SKM-1 treated with dmso at 0.1 percent for 144 hours (cell line): Measurements from ENCODE around the gene FBXL20.

Source experiments
- DNase-seq: peaks from one replicate; lab custom pipeline; 2025; ENCODE audit not compliant: unreplicated experiment; lab: John Stamatoyannopoulos, UW

The FBXL20 gene

DNA sequence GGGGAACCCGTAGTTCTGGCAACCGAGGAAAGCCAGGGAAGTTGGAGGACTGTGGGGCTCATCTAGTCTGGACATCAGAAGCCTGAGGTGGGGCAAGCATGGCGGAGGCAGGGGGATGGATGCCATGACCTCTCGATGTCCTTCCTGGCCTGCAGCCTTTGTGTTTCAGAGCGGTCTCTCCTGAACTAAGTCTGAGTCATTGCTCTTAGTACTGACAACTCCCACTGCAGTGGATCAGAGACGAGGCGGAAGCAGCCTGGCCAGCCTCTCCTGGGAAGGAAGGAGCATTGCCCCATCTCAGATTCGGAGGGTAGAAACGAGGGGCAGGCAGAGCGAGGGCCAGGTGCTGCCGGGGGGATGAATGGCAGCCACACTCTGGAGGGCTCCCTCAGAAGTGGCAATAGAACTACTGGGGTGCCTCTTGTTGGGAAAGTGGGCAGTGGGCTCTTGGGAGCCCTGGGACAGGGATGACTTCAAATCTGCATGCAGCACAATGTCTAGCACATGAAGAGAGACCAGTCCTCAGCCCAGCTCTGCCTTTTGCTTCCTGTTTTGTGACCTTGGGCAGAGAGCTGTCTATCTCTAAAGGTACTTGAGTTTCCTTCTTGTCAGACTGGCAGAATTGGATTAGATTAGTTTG is 172.0 kb downstream of the FBXL20 start:
- peak; percentile 19 for DNase-seq

DNA sequence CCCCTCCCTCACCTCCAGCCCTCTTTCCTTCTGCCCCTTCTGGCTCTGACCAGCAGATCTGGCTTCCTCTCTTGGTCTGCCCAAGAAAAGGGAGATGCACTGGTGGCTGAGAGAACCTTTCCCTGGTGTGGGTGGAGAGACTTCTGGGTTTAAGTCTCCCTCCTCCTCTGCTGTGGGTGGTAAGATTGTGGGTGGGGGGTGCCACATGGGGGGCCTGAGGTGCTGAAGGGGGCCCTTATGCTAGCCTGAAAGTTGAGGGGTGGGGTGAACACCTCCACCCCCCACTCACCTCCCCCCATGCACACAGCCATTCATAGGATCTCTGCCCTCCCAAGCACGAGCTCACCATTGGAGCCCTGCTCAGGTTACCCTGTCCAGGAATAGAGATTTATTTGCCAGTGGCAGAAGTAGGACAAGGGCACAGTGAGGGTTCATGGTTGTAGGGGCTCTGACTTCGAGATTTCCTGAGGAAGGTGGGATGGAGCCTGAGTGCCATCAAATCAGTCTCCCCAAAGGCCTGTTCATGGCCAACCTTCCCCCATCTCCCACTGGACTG is 174.0 kb downstream of the FBXL20 start:
- DNase-seq = no peak

DNA sequence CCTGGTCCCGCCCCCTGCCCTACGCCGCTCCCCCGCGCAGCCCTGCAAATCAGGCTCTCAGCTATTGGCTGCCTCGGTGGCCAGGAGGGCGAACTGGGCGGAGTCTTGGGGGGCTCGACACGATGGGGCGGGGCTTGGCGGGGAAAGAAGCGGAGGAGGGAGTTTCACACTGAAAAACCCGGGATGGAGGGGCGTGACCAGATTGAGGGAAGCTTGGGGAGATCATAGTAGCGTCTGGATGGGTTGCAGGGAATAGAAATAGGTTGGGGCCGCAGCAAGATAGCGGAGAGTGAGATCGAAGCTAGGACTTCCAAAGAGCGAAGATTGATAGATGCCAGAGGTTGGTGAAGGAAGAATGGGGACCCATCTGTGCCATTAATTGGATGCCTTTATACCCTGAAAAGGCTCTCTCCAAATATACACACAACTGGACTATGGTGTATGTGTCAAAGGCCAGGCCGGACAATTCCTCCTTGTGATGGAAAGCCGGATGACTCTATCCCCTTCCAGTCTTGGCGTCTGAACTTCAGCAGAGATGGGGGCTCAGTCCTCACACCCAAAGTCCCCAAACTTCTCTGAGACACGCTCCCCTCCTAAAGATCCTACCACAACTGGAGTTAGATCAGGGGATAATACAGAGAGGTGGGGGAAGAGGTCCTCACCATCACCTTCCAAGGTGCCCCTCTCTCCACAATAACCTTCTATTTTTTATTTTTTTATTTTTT is 175.3 kb downstream of the FBXL20 start:
- no peak for DNase-seq

DNA sequence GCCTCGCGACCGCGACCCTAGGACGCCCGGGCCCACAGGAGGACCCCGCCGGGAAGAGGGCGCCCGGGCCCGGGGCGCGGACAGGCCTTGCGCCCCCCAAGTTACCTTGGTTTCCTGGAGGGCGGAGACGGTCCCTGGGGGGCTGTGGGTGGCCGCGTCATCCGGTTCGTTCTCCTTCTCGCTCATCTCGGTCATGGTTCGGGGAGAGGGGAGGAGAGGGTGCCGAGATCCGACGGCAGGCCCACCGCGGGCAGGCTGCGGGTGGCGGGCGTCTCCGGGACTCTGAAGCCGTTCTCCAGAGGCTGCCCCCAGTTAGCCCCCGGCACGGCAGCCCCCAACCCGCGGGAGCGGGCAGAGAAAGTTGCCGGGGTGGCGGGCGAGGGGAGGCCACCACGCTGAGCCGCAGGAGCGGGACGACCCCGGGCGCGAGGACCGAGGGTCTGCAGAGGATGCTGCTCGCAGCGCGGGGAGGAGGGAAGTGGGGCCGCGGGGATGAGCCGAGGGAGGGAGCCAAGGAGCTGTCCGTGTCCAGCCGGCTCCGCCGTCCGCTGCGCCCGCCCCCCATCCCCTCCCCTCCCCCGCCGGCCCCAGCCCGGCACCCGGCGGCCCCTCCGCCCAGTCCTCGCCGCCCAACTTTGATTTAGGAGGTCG is 176.0 kb downstream of the FBXL20 start, which contains the start of gene STAC2:
Gene STAC2, minus strand, starts transcription at position 638 of the 651 bp plus-strand sequence. Its CDS starts 443 bp downstream, at position 195.
- no peak for DNase-seq

DNA sequence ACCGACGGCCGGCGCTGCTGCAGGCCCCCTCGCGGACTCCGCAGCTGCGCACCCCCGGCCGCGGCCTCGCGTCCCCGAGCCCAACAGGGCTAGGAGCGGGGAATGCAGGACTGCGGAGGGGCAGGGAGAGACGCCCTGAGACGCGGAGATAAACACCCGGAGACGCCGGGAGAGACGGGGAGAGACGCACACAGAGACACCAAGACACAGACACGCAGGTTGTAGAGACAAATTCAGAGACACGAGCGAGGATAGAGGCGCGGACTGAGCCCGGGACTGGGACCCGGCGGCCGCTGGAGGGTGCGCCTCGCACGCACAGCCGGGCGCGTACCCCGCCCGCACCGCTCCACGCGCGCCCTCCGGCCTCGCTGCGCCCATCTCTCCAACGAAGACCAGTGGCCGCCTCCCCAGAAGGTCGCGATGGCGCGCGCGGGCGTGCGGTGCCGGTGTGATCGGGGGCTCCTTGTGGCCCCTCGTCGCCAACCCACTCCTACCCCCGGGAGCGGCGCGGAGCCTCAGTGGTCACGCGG is 176.6 kb downstream of the FBXL20 start:
- DNase-seq = no peak

DNA sequence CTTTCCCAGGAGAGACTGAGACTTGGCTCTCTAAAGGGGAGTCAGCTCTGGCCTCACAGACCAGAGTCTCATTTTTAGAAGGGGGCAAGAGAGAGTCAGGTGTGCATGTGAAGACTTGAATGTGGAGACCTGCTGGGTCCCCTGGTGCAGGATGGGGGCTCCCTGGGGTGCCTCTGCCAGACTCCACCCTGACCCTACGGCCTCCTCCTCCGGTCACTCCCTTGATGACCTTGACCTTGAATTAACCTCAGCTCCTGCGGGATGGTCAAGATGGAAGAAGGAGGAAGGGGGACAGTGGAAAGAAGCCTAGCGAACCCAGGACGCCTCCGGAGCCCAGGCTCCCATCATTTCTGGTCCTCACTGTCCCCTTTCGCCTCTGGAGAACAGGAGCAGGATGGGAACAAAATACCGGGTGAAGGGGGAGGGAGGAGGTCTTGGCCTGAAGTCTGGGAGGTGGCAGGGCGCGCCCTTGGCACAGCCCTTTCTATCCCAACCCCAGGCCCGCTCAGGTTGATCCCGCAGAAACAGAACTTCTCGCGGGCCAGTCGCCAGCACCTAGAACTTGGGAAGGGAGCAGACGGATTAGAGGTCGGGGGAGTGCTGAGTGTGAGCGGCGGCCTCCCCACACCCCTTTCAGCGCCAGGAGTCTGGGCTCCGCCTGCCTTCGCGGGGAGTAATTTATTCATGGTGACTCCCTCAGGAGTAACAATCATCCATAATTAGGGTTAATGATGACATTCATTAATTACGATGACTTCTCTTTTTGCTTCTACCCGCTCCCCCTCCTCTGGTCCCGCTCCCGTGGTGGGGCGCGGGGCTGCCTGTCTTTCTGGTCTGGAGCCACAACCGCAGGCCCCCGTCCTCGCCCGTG is 177.3 kb downstream of the FBXL20 start:
- no peak for DNase-seq

DNA sequence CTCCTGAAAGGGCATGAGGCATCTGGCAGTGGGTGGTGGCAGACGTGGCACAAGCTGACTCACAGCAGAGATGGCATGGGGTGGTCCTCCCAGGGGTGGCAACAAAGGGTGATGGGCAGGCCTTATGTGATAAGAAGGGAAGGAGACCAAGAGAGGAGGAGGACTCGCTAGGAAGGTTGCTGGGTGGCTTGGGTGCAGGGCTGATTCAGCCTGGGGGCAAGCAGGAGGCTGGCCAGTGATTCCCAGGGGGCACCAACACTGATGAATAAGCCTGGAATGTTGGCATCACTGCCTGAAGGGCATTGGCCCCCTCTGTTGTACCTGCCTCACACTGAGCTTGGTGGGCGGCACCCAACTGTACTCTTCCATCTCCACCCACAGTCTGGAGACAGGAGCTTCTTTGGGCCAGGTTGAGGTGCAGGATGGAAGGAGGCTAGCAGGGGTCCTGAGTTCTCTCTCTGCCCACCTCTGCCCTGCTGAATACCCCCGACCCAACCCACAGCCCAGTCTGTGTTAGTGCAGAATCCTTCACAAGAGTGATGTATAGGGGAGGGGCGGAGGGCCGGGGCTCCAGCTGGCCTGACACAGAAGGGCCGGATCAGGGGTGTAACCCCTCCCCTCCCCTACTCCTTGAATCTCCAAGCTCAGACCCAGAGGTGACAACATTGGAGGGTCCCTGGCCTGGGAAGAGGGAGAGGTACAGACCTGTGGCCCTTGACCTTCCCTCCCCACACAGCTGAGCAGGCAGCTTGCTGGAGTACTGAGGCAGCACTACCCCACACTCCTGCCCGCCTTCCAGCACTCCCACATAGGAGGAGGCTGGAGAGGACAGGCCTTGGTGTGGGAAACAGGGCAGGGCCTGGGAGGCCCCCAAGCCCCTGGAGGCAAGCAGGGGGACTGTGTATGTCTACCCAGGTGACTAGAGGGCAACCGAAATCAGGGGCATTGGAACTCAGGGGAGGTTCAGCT is 178.3 kb downstream of the FBXL20 start:
- DNase-seq = no peak

DNA sequence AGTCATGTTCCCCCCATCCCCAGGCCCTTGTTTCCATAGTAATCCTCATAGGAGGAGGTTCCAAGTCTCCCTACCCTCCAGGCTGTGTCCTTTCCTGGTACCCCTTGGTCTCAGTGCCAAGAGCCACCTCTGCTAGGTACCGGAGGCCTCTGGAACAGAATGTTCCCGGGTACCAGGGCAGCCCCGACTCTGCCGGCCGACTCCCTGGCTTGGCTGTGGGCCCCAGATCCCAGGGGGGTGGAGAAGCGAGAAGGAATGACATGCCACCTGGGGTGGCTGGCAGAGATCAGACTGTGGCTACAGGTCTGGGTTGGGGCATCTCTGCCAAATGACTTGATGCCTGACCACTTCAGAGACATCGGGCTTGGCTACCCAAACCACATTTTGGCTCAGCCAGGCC is 179.3 kb downstream of the FBXL20 start:
- no peak for DNase-seq

DNA sequence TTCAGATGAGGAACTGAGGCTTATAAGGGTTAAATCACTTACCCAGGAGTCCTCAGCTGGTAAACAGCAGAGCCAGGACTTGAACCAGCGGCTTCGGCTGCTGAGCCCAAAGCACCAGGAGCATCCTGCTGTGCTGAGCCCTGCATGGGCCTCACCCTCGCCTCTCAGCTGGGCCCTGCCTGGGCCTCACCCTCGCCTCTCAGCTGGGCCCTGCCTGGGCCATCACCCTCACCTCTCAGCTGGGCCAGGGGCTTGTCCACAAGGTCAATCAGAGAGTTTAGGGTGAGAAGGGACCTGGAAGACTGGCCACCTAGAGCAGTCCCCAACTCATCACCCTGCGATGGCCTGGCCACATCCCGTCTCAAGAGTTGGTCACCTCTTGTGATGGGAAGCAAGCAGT is 179.9 kb downstream of the FBXL20 start:
- DNase-seq = no peak

DNA sequence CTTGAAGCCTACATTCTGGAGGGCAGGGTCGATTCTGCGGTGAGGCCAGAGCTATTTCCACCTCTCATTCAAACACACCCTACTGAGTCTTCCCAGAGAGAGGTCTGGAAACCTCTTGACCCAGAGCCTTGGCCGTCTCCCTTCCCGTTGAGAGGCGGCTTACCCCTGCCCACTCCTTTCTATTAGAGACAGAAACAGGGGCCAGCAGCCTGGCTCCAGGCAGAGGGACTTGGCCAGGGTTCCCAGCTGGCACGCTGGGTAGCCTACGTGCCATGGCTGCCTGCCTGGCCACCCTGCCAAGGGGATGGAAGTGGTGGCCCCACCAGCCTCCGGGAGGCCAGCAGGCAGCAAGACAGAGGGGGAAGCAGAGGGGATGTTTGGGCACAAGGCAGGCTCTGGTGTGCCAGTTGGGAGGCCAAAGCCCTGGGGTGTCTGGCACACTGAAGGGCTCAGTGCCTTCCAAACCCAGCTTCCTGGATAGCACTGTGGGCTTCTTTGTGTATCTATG is 181.7 kb downstream of the FBXL20 start:
- no peak for DNase-seq

DNA sequence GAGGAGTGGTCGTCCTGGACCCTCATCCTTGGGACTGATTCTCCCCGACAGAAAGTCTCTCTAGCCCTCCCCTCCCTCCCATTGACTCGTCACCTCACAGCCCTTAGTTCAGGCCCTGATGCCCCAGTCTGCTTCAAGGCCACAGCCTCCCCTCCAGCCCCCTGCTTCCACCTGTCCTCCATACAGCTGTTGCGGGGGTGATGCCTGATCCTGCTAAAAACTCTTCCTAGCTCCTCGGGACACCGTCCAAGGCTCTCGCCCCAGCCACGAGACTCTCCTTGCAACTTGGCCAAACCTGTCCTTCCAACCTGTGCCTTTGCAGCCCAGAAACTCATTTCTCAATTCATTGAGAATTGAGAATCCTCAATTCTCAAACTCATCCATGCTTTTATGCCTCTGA is 182.5 kb downstream of the FBXL20 start:
- DNase-seq = no peak

DNA sequence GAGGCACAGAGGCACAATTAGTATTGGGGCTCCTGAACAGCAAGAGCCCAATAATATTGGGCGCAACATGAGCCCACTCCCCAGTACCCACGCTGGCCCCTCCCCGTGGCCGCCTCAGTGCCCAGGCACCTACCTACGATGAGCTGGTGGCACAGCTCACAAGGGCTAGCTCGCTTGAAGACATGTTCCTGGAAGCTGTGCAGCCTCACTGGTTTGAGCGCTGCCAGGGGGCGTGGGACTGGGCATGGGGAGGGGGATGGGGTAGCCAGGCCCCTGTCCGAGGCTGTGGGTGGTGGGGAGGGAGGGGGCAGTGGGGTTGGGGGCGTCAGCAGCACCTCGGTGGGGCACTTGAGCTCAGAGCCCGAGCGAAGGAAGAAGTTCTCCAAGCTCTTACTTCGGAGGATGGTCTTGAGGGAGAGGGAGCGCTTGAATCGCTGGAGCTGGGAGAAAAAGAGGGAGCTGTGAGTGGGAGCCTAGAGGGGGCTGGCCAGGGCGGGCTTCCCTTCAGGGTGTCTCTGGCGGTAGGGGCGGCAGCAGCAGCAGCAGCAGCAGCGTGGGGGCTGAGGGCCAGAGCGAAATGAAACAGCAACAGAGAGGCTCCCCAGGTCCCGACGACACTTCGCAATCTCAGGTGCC is 183.6 kb downstream of the FBXL20 start:
- no peak for DNase-seq

DNA sequence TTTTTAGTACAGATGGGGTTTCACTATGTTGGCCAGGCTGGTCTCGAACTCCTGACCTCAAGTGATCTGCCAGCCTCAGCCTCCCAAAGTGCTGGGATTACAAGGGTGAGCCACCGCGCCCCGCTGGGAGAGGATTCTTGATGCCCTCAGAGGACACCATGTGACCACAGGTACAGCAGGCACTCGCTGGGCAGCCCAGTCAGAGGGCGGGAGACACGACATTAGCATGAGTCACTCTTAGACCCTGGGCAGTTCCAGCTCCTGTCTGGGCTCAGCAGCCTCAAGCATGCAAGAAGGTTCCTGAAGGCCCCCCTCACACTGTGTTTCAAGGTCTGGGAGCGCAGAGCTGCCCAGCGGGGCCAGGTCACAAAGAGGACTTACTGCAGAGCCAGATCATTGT is 187.6 kb downstream of the FBXL20 start:
- no peak for DNase-seq

DNA sequence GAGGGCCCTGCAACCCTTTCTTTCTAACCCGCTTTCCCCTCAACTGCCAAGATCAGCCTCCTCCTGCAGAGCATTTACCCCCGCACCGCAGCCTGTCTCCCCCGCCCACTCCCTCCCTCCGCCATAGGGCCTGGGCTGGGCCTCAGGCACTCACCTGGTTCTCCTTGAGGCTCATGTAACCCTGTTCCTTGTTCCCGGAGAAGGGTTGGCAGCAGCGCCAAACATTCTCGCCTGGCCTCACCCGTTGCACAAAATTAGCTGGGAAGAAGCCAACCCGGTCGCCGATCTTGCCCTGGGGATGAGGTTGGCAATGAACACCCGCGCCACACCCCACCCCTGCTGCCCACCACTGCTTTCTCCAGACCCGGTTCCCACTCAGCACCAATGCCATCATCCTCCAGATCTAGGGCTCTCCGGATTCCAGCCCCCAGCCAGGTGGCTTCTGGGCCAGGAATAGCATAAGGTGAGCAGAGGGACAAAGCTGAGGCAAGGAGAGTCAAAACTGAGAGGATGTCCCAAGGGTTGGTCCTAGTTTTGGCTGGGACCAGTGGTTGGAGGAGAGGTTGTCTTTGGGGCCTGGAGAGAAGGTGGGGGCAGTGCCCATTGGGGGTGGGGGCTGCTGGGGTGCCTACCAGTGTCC is 188.5 kb downstream of the FBXL20 start:
- DNase-seq = no peak

DNA sequence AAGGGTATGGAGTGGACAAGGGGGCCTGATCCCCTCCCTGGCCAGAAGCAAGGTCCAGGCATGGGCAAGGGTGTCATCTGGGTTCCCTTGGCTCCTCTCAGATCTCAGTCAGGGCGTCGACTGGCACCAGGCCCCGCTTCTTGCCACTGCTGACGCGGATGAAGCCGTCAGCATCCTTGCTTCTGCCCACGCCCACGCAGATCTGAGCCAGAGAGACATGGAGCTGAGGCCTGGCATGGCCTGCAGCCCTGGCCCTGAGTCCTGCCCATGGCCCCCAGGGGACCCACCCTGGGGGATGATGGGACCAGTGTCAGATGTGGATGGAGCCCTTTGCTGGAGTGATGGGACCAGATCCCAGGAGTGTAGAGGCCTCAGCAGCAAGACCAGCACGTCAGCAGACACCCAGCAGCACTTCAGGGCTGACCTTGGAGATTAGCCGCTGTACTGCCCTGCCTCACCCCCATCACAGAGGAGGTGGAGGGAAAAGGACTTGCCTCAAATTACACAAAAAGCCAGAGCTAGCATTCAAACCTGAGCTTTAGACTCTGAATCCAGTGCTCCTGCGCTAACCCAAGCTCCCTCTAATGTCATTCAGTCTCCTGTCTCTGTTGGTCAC is 189.1 kb downstream of the FBXL20 start:
- no peak for DNase-seq

DNA sequence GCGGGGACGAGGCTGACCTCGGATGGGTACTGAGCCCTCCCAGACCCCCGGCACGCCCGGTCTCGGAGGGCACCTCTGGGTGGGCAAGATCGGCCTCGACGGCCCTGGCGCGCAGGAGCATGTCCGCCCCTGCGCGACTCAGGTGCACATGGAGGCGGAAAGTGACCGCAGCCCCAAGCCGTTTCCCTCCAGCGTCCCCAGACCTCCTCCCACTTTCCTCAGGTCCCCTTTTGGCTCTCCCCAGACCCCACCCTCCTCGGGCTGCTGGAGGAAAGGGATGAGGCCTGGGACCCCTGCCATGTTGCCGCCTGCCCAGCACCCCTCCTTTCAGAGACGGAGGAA is 191.4 kb downstream of the FBXL20 start:
- no peak for DNase-seq

DNA sequence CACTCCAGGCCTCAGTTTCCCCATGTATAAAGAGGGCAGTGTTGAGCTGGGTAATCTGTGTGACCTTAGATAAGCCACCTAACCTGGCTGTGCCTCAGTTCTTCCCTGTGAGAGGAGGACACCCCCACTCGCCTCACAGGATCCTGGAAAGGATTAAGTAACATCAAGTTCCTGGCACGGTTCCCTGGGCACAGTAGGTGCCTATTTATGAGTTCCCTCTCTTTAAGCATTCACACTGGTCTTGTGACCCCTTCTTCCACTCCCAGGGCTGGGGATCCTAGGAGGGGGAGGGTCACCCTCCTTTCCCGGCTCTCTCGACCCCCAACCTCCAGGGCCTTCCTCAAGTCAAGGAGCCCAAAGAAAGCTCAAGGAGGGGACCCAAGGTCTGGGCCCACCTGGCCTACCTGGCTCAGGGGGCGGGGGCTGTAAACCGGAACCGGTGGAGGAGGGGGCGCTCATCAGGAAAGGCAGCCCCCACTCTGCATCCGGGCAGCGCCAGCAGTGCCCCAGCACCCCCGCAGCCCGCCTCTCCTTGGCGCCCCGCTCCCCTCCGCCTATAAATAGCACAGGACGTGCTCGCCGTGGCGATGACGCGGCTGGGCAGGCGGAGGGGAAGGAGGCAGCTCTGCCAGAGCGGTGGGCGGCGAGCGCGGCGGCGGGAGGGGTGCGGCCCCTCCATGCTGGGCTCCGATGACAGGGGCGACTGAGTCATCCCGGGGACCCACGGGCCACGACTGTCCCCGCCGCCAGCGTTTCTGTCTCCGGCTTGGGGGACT is 191.9 kb downstream of the FBXL20 start:
- no peak for DNase-seq
